Mesenchymal stem cell (in vitro differentiated cells and primary cell): ENCODE results near the gene GBA2.
A peak's percentile ranks its signal among the peaks of the same experiment; 100 is the strongest.

Source experiments
- DNase-seq: peaks from one replicate; pipeline ENCODE4 v3.0.0-alpha.2; 2013
- H2AFZ ChIP-seq: one replicate; pipeline ENCODE4 v1.6.1; 2013; ENCODE audit warnings: low read depth, mild to moderate bottlenecking, control low read depth, inconsistent platforms, low read length, moderate library complexity
- H2AK5ac ChIP-seq: 2 replicates; pipeline ENCODE4 v1.6.1; 2013; ENCODE audit warnings: low read length, moderate library complexity, mild to moderate bottlenecking, inconsistent platforms; ENCODE audit not compliant: severe bottlenecking
- H2BK120ac ChIP-seq: one replicate; pipeline ENCODE4 v1.6.1; 2013; ENCODE audit warnings: low read depth, mild to moderate bottlenecking, inconsistent platforms, low read length, moderate library complexity
- H2BK12ac ChIP-seq, 2 experiments: one replicate each; pipeline ENCODE4 v1.6.1; 2013; ENCODE audit warnings: inconsistent platforms in 2 of 2, low read length in 2 of 2, mild to moderate bottlenecking in 2 of 2, moderate library complexity in 2 of 2, control low read depth in 1 of 2
- H2BK15ac ChIP-seq: one replicate; pipeline ENCODE4 v1.6.1; 2013; ENCODE audit warnings: mild to moderate bottlenecking, low read depth, inconsistent platforms; ENCODE audit not compliant: poor library complexity, severe bottlenecking
- H2BK5ac ChIP-seq: 2 replicates; pipeline ENCODE4 v1.6.1; 2013; ENCODE audit warnings: low read depth, mild to moderate bottlenecking, low read length, control low read depth, inconsistent platforms; ENCODE audit not compliant: poor library complexity, severe bottlenecking
- H3K14ac ChIP-seq, 2 experiments: one replicate each; pipeline ENCODE4 v1.6.1; 2013; ENCODE audit warnings: inconsistent platforms in 2 of 2, low read length in 2 of 2, control low read depth in 1 of 2, mild to moderate bottlenecking in 1 of 2, moderate library complexity in 1 of 2
- H3K18ac ChIP-seq, 2 experiments: one replicate each; pipeline ENCODE4 v1.6.1; 2013; ENCODE audit warnings: inconsistent platforms in 2 of 2, low read length in 2 of 2, control low read depth in 1 of 2, low read depth in 1 of 2, mild to moderate bottlenecking in 1 of 2
- H3K23ac ChIP-seq, 2 experiments: one replicate each; pipeline ENCODE4 v1.6.1; 2013; ENCODE audit warnings: inconsistent platforms in 2 of 2, low read length in 2 of 2, mild to moderate bottlenecking in 2 of 2, moderate library complexity in 2 of 2, control low read depth in 1 of 2
- H3K27ac ChIP-seq: 2 replicates; pipeline ENCODE4 v1.5.1; 2013; ENCODE audit warnings: mild to moderate bottlenecking, moderate library complexity, low read length, control low read depth, inconsistent platforms; ENCODE audit not compliant: poor library complexity, severe bottlenecking
- H3K27me3 ChIP-seq, 2 experiments: 2 replicates each; pipeline versions ENCODE4 v1.6.1 to v1.7.0; 2013; ENCODE audit warnings: low read length in 2 of 2, mild to moderate bottlenecking in 2 of 2, moderate library complexity in 2 of 2, control low read depth in 1 of 2, inconsistent platforms in 1 of 2; ENCODE audit not compliant: control insufficient read depth in 1 of 2, insufficient read depth in 1 of 2
- H3K36me3 ChIP-seq, 2 experiments: 2 replicates each; pipeline versions ENCODE4 v1.6.1 to v1.7.0; 2013; ENCODE audit warnings: low read length in 2 of 2, control low read depth in 1 of 2, inconsistent platforms in 1 of 2, low read depth in 1 of 2, mild to moderate bottlenecking in 1 of 2; ENCODE audit not compliant: insufficient read depth in 2 of 2, control insufficient read depth in 1 of 2
- H3K4ac ChIP-seq, 2 experiments: one replicate each; pipeline ENCODE4 v1.6.1; 2013; ENCODE audit warnings: inconsistent platforms in 2 of 2, low read length in 2 of 2, mild to moderate bottlenecking in 2 of 2, moderate library complexity in 2 of 2, control low read depth in 1 of 2, low read depth in 1 of 2
- H3K4me1 ChIP-seq: 2 replicates; pipeline ENCODE4 v1.6.1; 2013; ENCODE audit warnings: low read depth, low read length, control low read depth; ENCODE audit not compliant: control insufficient read depth, insufficient read depth
- H3K4me2 ChIP-seq: 2 replicates; pipeline ENCODE4 v1.6.1; 2013; ENCODE audit warnings: low read length, mild to moderate bottlenecking, inconsistent platforms; ENCODE audit not compliant: poor library complexity, severe bottlenecking
- H3K4me3 ChIP-seq, 2 experiments: 2 replicates each; pipeline versions ENCODE4 v1.5.1 to v1.7.0; 2013; ENCODE audit warnings: low read length in 2 of 2, mild to moderate bottlenecking in 2 of 2, control low read depth in 1 of 2, low read depth in 1 of 2; ENCODE audit not compliant: insufficient read depth in 1 of 2
- H3K79me1 ChIP-seq: replicated peaks from 2 replicates; pipeline ENCODE4 v1.6.1; 2013; ENCODE audit warnings: mild to moderate bottlenecking, control low read depth, low read length, inconsistent platforms; ENCODE audit not compliant: poor library complexity, severe bottlenecking
- H3K9ac ChIP-seq: 2 replicates; pipeline ENCODE4 v1.7.0; 2013; ENCODE audit warnings: mild to moderate bottlenecking, low read length, moderate library complexity
- H3K9me3 ChIP-seq: 2 replicates; pipeline ENCODE4 v1.7.0; 2013; ENCODE audit warnings: mild to moderate bottlenecking, low read length; ENCODE audit not compliant: control insufficient read depth
- H4K8ac ChIP-seq: one replicate; pipeline ENCODE4 v1.6.1; 2013; ENCODE audit warnings: inconsistent platforms, mild to moderate bottlenecking, low read length, moderate library complexity
- H4K91ac ChIP-seq: one replicate; pipeline ENCODE4 v1.6.1; 2013; ENCODE audit warnings: mild to moderate bottlenecking, low read length, inconsistent platforms
- WGBS: methylation state at CpG from one replicate; pipeline ENCODE4 v1.1.7; 2013; ENCODE audit warnings: mixed read lengths; 5-methylcytosine and 5-hydroxymethylcytosine counted together

Gene GBA2

DNA sequence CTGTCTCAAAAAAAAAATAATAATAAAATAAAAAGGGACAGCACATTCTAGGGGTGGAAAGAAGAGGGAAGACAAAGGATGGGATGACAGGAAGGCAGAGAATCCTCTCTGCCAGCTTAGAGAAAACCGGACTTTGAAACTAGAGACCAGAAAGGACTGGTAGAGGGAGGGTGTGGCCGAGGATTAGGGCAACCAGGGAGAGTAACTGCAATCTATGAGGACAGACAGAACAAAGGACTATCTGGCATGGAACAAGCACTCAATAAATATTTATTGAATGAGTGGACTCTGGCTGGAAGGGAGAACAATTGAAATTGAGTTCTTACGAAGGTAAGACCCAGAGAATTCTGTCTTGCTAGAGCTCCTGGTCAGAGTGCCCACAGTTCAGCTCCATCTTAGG, 2.4 kb downstream of the GBA2 start:
- Histone ChIP-seq H2AFZ (no peak overlapping the region), H2BK15ac (no peak overlapping the region), H3K4ac (no peak overlapping the region), H3K27me3 (no peaks in the 10 kb centered on the region), H3K18ac (no peak overlapping the region), H3K9me3 (no peaks in the 10 kb centered on the region), H3K9ac (peak overlapping the region; percentile 93), H4K8ac (no peak overlapping the region), H3K4me2 (peak overlapping the region; percentile 88), H3K79me1 (peaks cover 28% of the 10 kb centered on the region), H2BK5ac (no peak overlapping the region), H3K27ac (no peak overlapping the region), H3K23ac (no peak overlapping the region), H4K91ac (no peak overlapping the region), H3K36me3 (peaks cover 28 to 50% of the 10 kb centered on the region in 2 experiments), H3K14ac (no peak overlapping the region), H2AK5ac (no peak overlapping the region), H3K4me3 (peak overlapping the region in 1 of 2 experiments; percentile 95), H3K4me1 (peaks cover 16% of the 10 kb centered on the region), H2BK120ac (no peak overlapping the region), H2BK12ac (no peak overlapping the region)
- 83% methylated on average over 3 of the region's 3 CpGs for WGBS
- DNase-seq = no peak

DNA sequence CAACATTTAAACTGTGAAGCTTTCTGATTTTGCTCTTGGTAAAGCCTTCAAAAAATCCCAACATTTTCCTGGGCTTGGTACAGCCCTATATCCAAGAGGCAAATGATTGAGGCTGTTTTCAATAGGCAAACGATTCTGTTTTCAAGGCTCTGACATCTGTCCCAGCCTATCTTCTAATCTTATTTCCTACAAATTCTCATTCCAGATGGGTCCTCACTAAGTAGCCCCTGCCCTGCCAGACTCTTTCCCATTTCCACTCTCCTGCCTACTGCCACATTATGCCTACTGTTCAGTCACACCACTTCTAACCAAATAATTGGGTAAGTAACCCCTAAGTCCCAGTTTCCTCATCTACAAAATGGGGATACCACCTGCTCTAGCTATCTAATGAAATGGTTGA, 3.5 kb downstream of the GBA2 start:
- no peaks in the 10 kb centered on the region for H3K9me3 ChIP-seq
- no peak overlapping the region for H3K18ac ChIP-seq
- no peak overlapping the region for H3K4ac ChIP-seq
- H4K91ac ChIP-seq = no peak overlapping the region
- DNase-seq = no peak
- no peak overlapping the region for H4K8ac ChIP-seq
- H2AK5ac ChIP-seq = no peak overlapping the region
- no peak overlapping the region for H2BK5ac ChIP-seq
- H2AFZ ChIP-seq = no peak overlapping the region
- H3K4me3 ChIP-seq = peak overlapping the region in 1 of 2 experiments; percentile 95
- no peak overlapping the region for H2BK120ac ChIP-seq
- H3K36me3 ChIP-seq = peaks cover 27 to 46% of the 10 kb centered on the region in 2 experiments
- H3K79me1 ChIP-seq = peaks cover 26% of the 10 kb centered on the region
- no peaks in the 10 kb centered on the region for H3K27me3 ChIP-seq
- H3K27ac ChIP-seq = no peak overlapping the region
- peaks cover 15% of the 10 kb centered on the region for H3K4me1 ChIP-seq
- no peak overlapping the region for H3K14ac ChIP-seq
- H2BK12ac ChIP-seq = no peak overlapping the region
- no peak overlapping the region for H3K23ac ChIP-seq
- H3K4me2 ChIP-seq = no peak overlapping the region
- H2BK15ac ChIP-seq = no peak overlapping the region
- H3K9ac ChIP-seq = no peak overlapping the region
- 86% methylated on average over 1 of the region's 1 CpG for WGBS

DNA sequence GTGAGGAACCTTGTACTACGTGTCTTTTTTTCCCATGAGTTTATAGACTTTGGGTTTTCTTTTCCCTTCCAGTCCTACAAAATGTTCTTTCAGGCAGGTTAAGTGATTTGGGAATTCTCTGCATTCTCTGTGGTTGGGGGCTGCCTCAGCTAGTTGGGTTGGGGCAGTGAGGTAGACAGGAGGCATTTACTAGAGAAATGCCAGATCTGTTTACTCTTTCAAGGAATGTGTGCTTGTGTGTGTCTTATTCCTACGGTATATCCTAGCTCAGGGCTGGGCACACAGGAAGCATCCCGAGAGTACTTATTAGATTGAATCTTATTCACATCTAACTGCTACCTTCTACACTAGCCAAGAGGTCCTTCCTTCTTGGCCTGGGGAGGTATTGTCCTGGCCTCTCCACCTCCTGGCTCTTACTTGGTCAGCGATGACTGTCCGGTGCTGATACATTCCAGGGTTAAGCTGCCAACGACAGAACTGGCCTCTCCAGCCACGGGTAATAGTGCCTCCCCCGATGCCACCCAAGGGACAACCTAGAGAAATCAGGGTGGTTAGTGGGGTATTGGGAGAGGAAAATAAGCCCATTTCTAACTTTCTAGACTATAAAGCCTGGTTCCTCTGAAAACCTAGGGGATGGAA, 5.0 kb downstream of the GBA2 start:
- Histone ChIP-seq H3K79me1 (peaks cover 34% of the 10 kb centered on the region), H3K18ac (no peak overlapping the region), H3K27me3 (no peaks in the 10 kb centered on the region), H3K14ac (no peak overlapping the region), H2BK12ac (no peak overlapping the region), H2AK5ac (no peak overlapping the region), H2BK120ac (no peak overlapping the region), H3K4ac (no peak overlapping the region), H3K36me3 (peaks cover 42 to 59% of the 10 kb centered on the region in 2 experiments), H2BK5ac (no peak overlapping the region), H3K23ac (no peak overlapping the region), H3K4me2 (no peak overlapping the region), H3K9me3 (no peaks in the 10 kb centered on the region), H2AFZ (no peak overlapping the region), H4K91ac (no peak overlapping the region), H3K4me1 (peaks cover 5% of the 10 kb centered on the region), H3K4me3 (no peak overlapping the region), H3K27ac (no peak overlapping the region), H3K9ac (no peak overlapping the region), H2BK15ac (no peak overlapping the region), H4K8ac (no peak overlapping the region)
- DNase-seq = no peak
- 88% methylated on average over 7 of the region's 8 CpGs for WGBS

DNA sequence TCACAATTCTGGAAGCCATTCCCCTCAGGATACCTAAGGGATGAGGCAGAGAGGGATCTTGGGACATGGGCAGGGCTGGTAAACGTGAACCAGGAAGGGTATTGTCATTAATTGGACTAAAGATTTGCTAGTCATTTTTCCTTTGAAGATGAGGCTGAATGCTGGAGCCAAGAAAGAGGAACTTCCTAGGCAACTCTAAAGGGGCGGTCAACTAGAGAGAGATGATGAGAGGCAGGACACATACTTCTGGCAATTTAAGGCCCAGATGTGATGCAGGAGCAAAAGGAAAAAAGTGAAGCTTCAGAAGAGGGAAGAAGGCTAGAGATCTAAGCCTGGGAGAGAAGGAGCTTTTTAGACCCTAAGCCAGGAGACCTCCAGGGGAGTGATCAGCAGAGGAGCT, 5.6 kb downstream of the GBA2 start:
- Histone ChIP-seq H2AFZ (no peak overlapping the region), H4K8ac (no peak overlapping the region), H3K79me1 (peaks cover 37% of the 10 kb centered on the region), H3K4me3 (no peak overlapping the region), H3K27me3 (no peaks in the 10 kb centered on the region), H2BK12ac (no peak overlapping the region), H3K9me3 (no peaks in the 10 kb centered on the region), H3K9ac (no peak overlapping the region), H2BK120ac (no peak overlapping the region), H2BK5ac (no peak overlapping the region), H3K4me2 (no peak overlapping the region), H2BK15ac (no peak overlapping the region), H4K91ac (no peak overlapping the region), H3K36me3 (peaks cover 48 to 64% of the 10 kb centered on the region in 2 experiments), H3K27ac (no peak overlapping the region), H3K18ac (no peak overlapping the region), H3K14ac (no peak overlapping the region), H3K4me1 (peaks cover 5% of the 10 kb centered on the region), H3K23ac (no peak overlapping the region), H2AK5ac (no peak overlapping the region), H3K4ac (no peak overlapping the region)
- DNase-seq = no peak
- 89% methylated on average over 2 of the region's 2 CpGs for WGBS
